BJ (cell line): ENCODE data around the gene HMCN2. TPM values are rescaled to one million over a fixed set of nuclear protein-coding genes. Genes with fewer than 3 reads are reported as not detected.

Experiments
- CTCF ChIA-PET: fragments of 350-600 bp; formaldehyde crosslinking; extraction: SDS; loops from one replicate; lab custom pipeline; 2021; ENCODE audit warnings: antibody characterized with exemption, inconsistent platforms; lab: Yijun Ruan, JAX
- POLR2A ChIA-PET: fragments of 300-600 bp; sonication (Branson Sonifier 250); formaldehyde crosslinking; extraction: SDS; loops from one replicate; lab custom pipeline; 2021; ENCODE audit warnings: antibody characterized with exemption; lab: Charles Lee
- DNase-seq: peaks from one replicate; pipeline ENCODE4 v3.0.0-alpha.2; 2011; ENCODE audit warnings: low read depth
- H3K27me3 ChIP-seq: 2 replicates; pipeline ENCODE4 v1.6.0; 2011; ENCODE audit warnings: low read length; ENCODE audit not compliant: control insufficient read depth, insufficient read depth
- H3K36me3 ChIP-seq: 2 replicates; pipeline ENCODE4 v1.5.1; 2011; ENCODE audit warnings: low read length; ENCODE audit not compliant: control insufficient read depth, insufficient read depth
- H3K4me3 ChIP-seq: 2 replicates; pipeline ENCODE4 v1.5.1; 2011; ENCODE audit warnings: low read depth, mild to moderate bottlenecking, control low read depth, low read length
- CTCF ChIP-seq: IDR thresholded peaks from 2 replicates; pipeline ENCODE4 v1.5.1; 2011; ENCODE audit warnings: low read depth, mild to moderate bottlenecking, control low read depth, inconsistent platforms, low read length, moderate library complexity; ENCODE audit not compliant: insufficient read depth
- polyA plus RNA-seq: library from polyadenylated mRNA; depleted of rRNA; stranded (reverse); fragments of >200 nt; gene quantifications from 2 replicates; pipeline ENCODE4 v1.2.3, GENCODE V29; 2011

Gene HMCN2
- polyA plus RNA-seq, 1 experiment, result not detected

GRCh38 chr9:130381660-130382059 lies 116.1 kb downstream of the HMCN2 start:
- Histone ChIP-seq H3K27me3 (peaks cover 3% of the 10 kb centered on the region; the same call in 1 of the 2 replicates), H3K4me3 (no peak overlapping the region), H3K36me3 (no peaks in the 10 kb centered on the region)
- no peak for TF ChIP-seq CTCF
- no peak for DNase-seq
- CTCF ChIA-PET, result no interaction called here
- POLR2A ChIA-PET, result no interaction called here

- Histone ChIP-seq H3K27me3 (peaks cover 3% of the 10 kb centered on the region; the same call in 1 of the 2 replicates), H3K36me3 (no peaks in the 10 kb centered on the region), H3K4me3 (no peak overlapping the region)
- ChIA-PET CTCF (no interaction called here), POLR2A (no interaction called here)
- no peak for TF ChIP-seq CTCF
- no peak for DNase-seq
Observed at GRCh38 chr9:130382096-130382495, 116.5 kb downstream of the HMCN2 start.

GRCh38 chr9:130382636-130383349 lies 117.2 kb downstream of the HMCN2 start:
- DNase-seq, result no peak
- CTCF ChIA-PET, result no interaction called here
- TF ChIP-seq CTCF, result no peak
- Histone ChIP-seq H3K27me3 (peaks cover 4% of the 10 kb centered on the region; the same call in 1 of the 2 replicates), H3K4me3 (no peak overlapping the region), H3K36me3 (no peaks in the 10 kb centered on the region)
- POLR2A ChIA-PET, result no interaction called here

- Histone ChIP-seq H3K4me3 (no peak overlapping the region), H3K36me3 (no peaks in the 10 kb centered on the region), H3K27me3 (peaks cover 5% of the 10 kb centered on the region; the same call in 1 of the 2 replicates)
- TF ChIP-seq CTCF, result no peak
- POLR2A ChIA-PET, result no interaction called here
- no peak for DNase-seq
- CTCF ChIA-PET, result no interaction called here
Observed at GRCh38 chr9:130383350-130383715, 117.8 kb downstream of the HMCN2 start.

- CTCF ChIA-PET, result interaction anchor here (1.4 kb wide), 1 partner anchor 14 kb away, joined by 3 read pairs; no protein-coding TSS in a partner anchor
- no peaks in the 10 kb centered on the region for H3K36me3 ChIP-seq
- H3K27me3 ChIP-seq, result peaks cover 5% of the 10 kb centered on the region; the same call in 1 of the 2 replicates
- no peak for TF ChIP-seq CTCF
- POLR2A ChIA-PET, result no interaction called here
- H3K4me3 ChIP-seq, result no peak overlapping the region
- DNase-seq, result no peak
Observed at GRCh38 chr9:130383979-130384676, 118.6 kb downstream of the HMCN2 start.
